ENCODE data around the gene SHMT2. TPM values are rescaled to one million over a fixed set of nuclear protein-coding genes. Genes with fewer than 3 reads are reported as not detected.

Gene SHMT2
- total RNA-seq, 1 experiment from 2014 or later = 280 TPM

DNA sequence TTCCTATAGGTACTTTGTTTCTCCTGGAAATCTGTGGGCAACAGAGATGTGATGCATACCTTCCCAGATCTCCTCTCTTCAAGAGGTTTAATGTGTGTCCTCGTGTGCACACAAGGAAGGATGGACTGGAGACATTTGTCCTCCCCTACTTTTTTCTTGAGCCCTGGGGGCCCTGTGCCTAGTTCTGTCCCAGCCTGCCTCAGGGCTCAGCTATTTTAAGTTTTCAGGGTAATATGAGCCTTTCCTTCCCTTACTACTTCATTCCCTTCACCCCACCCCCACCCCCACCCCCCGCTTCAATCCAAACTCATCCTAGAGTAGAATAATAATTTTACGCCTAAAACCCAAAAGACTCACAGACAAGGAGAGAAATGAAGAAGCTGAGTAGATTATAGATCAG lies 21.0 kb downstream of the SHMT2 start:
- no peak for DNase-seq (ENCODE audit: low read depth, low spot score)
- intact Hi-C loops (cut with micrococcal nuclease) = no loop called here
- H2AFZ ChIP-seq (ENCODE audit: low read depth, low read length, poor library complexity, severe bottlenecking) = no peak overlapping the region
- no peaks in the 10 kb centered on the region for H3K79me2 ChIP-seq (ENCODE audit: insufficient read depth, low read length)
- ChIA-PET RAD21 (ENCODE audit: low non-redundant PET in 1 of 2, low total read pairs in 2 of 2, uncharacterized antibody in 2 of 2, unreplicated experiment in 2 of 2) (interaction anchor here in 1 of 2 experiments (0.5 kb wide), 1 partner anchor 54 kb away, joined by 5 read pairs; no protein-coding TSS in a partner anchor), CTCF (interaction anchor here (0.6 to 2.8 kb wide), 3 partner anchors 8 to 89 kb away, joined by 4 to 15 read pairs (median 7); no protein-coding TSS in a partner anchor), POLR2A (no interaction called here)
- H3K4me1 ChIP-seq (ENCODE audit: control insufficient read depth in 1 of 2, insufficient read depth in 2 of 2, low read length in 2 of 2) = peaks cover 7% of the 10 kb centered on the region in 2 experiments
- H3K36me3 ChIP-seq (ENCODE audit: control insufficient read depth in 1 of 2, insufficient read depth in 2 of 2, low read length in 2 of 2) = no peaks in the 10 kb centered on the region
- no peaks in the 10 kb centered on the region for H3K27me3 ChIP-seq (ENCODE audit: insufficient read depth, low read length)
- H3K9me2 ChIP-seq (ENCODE audit: insufficient read depth) = no peaks in the 10 kb centered on the region
- no peak overlapping the region for H3K27ac ChIP-seq (ENCODE audit: low read depth, low read length)
- H3K9me3 ChIP-seq (ENCODE audit: control insufficient read depth in 1 of 2, insufficient read depth in 1 of 2, low read depth in 1 of 2, low read length in 2 of 2) = no peaks in the 10 kb centered on the region
- H3K9ac ChIP-seq (ENCODE audit: low read length) = no peak overlapping the region
- BruUV-seq (replicated peaks) = no TSS peak
- TF ChIP-seq ZFX (IDR thresholded peaks at IDR 0.05) (no peak), JUND (IDR thresholded peaks at IDR 0.05) (no peak), SRF (IDR thresholded peaks at IDR 0.05; ENCODE audit: low read depth) (no peak), CEBPB (IDR thresholded peaks at IDR 0.05; ENCODE audit: low read depth) (no peak), POLR2A (IDR thresholded peaks at IDR 0.05; ENCODE audit: borderline replicate concordance, extremely low read depth, insufficient read depth, insufficient read length) (no peak), EZH2 (IDR thresholded peaks at IDR 0.05) (no peak), ZNF274 (IDR thresholded peaks at IDR 0.05; ENCODE audit: low read depth, low read length) (no peak), POLR2AphosphoS5 (IDR thresholded peaks at IDR 0.05; ENCODE audit: low read depth, low read length) (no peak), FOSL1 (IDR thresholded peaks at IDR 0.05; ENCODE audit: low read depth) (no peak), EZH2phosphoT487 (IDR thresholded peaks at IDR 0.05; ENCODE audit: borderline replicate concordance) (no peak), SIN3A (IDR thresholded peaks at IDR 0.05; ENCODE audit: low read depth) (no peak)
- TF ChIP-seq, protein P1, sequence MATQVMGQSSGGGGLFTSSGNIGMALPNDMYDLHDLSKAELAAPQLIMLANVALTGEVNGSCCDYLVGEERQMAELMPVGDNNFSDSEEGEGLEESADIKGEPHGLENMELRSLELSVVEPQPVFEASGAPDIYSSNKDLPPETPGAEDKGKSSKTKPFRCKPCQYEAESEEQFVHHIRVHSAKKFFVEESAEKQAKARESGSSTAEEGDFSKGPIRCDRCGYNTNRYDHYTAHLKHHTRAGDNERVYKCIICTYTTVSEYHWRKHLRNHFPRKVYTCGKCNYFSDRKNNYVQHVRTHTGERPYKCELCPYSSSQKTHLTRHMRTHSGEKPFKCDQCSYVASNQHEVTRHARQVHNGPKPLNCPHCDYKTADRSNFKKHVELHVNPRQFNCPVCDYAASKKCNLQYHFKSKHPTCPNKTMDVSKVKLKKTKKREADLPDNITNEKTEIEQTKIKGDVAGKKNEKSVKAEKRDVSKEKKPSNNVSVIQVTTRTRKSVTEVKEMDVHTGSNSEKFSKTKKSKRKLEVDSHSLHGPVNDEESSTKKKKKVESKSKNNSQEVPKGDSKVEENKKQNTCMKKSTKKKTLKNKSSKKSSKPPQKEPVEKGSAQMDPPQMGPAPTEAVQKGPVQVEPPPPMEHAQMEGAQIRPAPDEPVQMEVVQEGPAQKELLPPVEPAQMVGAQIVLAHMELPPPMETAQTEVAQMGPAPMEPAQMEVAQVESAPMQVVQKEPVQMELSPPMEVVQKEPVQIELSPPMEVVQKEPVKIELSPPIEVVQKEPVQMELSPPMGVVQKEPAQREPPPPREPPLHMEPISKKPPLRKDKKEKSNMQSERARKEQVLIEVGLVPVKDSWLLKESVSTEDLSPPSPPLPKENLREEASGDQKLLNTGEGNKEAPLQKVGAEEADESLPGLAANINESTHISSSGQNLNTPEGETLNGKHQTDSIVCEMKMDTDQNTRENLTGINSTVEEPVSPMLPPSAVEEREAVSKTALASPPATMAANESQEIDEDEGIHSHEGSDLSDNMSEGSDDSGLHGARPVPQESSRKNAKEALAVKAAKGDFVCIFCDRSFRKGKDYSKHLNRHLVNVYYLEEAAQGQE (IDR thresholded peaks at IDR 0.05; ENCODE audit: low read depth) = no peak
- TF ChIP-seq, protein P2, sequence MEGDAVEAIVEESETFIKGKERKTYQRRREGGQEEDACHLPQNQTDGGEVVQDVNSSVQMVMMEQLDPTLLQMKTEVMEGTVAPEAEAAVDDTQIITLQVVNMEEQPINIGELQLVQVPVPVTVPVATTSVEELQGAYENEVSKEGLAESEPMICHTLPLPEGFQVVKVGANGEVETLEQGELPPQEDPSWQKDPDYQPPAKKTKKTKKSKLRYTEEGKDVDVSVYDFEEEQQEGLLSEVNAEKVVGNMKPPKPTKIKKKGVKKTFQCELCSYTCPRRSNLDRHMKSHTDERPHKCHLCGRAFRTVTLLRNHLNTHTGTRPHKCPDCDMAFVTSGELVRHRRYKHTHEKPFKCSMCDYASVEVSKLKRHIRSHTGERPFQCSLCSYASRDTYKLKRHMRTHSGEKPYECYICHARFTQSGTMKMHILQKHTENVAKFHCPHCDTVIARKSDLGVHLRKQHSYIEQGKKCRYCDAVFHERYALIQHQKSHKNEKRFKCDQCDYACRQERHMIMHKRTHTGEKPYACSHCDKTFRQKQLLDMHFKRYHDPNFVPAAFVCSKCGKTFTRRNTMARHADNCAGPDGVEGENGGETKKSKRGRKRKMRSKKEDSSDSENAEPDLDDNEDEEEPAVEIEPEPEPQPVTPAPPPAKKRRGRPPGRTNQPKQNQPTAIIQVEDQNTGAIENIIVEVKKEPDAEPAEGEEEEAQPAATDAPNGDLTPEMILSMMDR (IDR thresholded peaks at IDR 0.05 in 2 of 3, conservative IDR thresholded peaks at IDR 0.05 in 1 of 3; ENCODE audit: borderline replicate concordance in 1 of 3, insufficient read depth in 1 of 3, low read depth in 2 of 3, low read length in 2 of 3) = no peak
- TF ChIP-seq, protein P3, sequence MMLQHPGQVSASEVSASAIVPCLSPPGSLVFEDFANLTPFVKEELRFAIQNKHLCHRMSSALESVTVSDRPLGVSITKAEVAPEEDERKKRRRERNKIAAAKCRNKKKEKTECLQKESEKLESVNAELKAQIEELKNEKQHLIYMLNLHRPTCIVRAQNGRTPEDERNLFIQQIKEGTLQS (IDR thresholded peaks at IDR 0.05) = no peak
- ATAC-seq = no peak
- no peak overlapping the region for H3K4me2 ChIP-seq (ENCODE audit: low read length)
- no peaks in the 10 kb centered on the region for H4K20me1 ChIP-seq (ENCODE audit: insufficient read depth)
- no peak overlapping the region for H3K4me3 ChIP-seq (replicated peaks in 1 of 2; ENCODE audit: low read depth in 1 of 2, low read length in 2 of 2)
